T-helper 2 cell (primary cell): ENCODE measurements around the gene KLHL14.

Experiments
- DNase-seq, 5 experiments: peaks; one replicate each; pipeline versions ENCODE4 v3.0.0 to v3.0.0-alpha.2; 2012 to 2022

Gene KLHL14

DNA sequence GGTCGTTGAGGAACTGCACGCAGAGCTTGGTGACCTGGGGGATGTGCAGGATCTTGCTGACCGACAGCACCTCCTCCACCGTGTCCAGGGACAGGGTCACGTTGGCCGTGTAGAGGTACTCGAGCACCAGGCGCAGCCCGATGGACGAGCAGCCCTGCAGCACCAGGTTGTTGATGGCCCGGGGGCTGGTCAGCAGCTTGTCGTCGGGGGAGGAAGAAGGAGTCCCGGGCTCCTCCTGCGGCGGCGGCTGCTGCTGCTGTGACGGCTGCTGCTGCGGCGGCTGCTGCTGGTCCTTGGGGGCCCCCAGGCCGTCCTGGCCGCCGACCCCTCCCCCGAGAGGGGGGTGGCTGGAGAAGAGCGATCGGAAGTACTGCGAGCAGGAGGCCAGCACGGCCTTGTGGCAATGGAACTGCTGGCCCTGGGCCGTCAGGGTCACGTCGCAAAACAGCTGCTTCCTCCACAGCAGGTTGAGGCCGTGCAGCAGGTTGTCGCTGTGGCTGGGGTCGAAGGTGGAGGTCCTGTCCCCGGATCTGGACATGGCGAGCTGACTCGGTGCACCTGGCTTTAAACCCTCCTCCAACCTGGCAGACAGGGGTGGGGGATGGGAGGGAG, 2.7 kb downstream of the KLHL14 start:
- no peak for DNase-seq

DNA sequence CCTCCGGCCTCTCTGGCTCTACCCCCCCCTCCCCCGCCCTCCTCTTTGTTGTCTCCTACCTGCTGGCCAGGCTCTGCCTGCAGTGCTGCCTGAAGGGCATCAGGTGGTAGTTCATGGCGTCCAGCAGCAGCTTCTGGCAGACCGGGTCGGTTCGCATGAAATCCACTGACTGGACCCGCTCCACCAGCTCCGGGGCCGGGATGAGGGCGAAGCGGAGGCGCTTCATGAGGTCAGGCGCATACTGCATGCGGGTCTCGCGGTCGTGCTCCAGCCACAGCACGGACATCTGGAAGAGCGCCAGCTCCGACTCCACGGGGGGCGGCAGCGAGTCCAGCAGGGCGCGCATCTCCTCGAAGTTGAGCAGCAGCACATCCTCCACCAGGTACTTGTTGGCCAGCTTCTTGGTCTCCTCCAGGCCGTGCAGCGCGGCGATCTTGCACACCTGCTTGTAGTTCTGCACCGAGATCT, 3.2 kb downstream of the KLHL14 start:
- no peak for DNase-seq

DNA sequence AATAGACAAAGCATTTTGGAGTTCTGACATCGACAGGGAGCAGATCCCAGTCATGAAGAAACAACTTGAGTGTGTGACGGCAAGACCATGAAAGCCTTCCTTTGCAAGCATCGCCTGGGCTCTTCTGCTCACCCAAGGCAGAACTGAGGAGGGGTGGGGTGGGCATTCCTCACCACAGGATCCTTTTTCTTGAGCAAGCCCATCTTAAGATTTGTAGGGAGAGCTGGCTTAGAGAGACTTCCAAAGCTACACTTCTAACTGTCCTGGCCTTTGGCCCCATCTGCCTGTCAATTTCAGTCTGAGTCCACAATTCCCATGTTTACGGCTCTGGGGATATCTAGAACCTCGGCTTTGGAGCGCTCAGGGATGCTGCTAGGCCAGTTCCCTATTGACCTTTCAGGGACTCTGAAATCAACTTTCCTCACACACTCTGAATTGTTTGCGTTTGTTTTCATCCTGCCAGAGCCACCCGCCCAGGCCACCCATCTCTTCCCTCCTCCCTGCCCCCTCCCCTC, 3.7 kb downstream of the KLHL14 start:
- no peak for DNase-seq

DNA sequence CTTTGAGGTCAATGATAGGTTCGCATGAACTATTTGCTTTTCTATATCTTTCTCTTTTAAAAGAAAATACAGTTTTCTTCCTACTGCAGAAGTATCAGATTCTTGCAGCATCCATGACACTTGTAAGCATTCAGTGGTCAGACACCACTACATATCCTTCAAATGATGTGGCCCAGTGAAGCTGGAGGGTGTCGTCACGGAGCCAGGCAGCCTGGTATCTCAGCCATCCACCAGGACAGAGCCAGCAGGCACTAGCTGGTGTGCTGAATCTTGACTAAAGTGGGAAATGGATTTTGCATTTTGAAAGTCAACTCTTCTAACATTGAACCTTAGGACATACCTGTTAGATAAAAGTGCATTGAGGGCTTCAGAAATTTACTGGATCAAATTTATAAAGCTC, 5.4 kb downstream of the KLHL14 start:
- no peak for DNase-seq

DNA sequence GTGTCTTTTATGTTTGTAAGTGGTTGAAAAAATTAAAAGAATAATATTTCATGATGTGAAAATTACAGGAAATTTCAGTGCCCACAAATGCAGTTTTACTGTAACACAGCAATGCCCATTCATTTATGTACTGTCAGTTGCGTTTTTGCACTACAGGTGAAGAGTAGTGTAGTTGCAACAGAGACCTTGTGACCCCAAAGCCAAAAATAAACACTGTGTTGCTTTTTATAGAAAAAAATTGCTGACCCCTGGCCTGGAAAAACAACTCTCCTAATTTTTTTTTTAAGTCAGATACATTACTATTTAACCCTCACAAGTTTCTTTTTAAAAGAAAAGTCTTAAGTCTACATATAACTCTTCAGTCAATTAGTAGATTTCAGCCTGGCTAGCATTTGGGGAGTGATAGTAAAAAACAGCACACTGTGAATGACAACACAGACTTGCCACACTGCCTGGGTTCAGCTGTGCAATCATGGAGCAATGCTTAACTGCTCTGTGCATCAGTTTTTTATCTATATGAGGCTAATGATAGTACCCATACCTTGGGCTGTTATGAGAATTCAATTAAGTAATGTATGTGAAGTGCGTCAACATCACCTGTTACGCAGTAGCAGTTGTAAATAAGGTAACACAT, 8.1 kb downstream of the KLHL14 start:
- no peak for DNase-seq

DNA sequence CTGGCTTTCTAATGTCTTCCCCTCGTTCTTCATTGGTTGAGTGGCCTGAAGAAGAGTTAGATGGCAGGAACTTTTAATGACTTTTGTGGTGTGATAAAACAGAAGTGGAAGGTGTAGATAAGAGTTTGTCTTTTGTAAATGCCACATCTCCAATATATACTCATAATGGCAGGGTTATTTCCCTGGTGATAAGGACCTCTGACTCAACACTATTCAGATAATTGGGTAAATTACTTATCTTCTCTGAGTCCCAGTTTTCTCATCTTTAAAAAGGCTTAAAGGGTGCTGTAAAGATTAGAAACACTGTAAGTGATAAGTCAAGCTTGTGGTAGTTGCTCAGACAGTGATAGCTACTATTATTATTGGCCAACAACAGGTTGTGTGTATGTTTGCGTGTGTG, 9.5 kb downstream of the KLHL14 start:
- no peak for DNase-seq

DNA sequence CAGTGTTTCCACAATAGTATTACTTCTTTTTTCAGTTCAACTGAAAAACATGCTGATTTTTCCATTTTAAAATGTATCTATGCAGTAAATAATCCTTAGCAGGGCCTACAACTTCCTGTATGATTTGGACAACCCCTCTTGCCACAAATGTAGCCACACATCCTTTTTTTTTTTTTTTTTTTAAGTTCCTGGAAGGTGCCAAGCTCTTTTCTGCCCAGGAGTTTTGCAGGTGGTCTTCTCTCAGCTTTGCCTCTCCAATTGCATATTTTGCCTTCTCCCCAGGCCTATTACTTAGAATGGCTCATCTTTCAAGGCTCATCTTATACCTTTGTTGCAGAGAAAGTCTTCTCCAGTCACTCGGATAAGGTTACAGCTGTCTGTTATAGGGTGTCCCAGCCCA, 11.6 kb downstream of the KLHL14 start:
- DNase-seq: no peak

DNA sequence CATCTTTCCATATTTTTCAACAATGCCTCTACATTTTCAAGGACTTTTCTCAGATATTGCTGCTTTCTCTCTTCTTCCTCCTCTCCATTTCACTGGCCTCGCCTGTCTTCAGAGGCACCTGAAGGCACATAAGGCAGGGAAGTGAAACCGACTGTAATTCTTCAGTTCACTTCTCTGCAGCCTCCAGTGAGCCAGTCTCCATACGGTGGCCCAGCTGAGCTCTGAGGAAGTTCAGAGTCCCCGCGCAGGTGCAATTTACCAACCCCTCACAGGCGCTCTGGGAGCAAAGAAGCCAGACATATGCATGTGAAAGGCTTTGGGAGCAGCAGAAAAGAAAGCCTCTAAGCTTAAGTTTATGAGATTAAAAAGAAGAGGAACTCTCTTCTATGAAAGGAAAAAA, 12.4 kb downstream of the KLHL14 start:
- no peak for DNase-seq

DNA sequence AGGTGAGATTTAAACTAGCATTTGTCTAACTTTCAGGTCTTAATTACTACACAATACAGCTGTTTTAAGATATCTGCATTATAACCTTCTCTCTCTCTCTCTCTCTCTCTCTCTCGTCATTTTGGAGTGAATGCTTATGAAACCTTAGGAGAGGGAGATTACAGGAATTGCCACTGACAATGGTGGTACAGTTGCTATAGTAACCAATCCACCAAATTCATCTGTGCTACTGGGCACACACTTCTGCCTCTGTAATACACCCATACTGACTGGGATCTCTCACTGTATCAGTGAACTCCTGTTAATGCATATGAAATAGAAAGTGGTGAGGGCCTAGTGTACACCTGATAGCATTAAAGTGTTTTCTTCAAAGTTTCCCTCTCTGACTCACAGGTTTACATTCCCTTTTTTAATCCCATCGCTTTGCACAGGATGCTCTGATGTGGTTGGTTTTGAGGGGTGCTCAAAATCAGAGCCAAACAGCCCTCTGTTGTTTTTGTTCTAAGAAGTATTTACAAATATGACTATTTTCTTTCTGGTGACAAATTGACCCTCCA, 13.1 kb downstream of the KLHL14 start:
- DNase-seq: no peak

DNA sequence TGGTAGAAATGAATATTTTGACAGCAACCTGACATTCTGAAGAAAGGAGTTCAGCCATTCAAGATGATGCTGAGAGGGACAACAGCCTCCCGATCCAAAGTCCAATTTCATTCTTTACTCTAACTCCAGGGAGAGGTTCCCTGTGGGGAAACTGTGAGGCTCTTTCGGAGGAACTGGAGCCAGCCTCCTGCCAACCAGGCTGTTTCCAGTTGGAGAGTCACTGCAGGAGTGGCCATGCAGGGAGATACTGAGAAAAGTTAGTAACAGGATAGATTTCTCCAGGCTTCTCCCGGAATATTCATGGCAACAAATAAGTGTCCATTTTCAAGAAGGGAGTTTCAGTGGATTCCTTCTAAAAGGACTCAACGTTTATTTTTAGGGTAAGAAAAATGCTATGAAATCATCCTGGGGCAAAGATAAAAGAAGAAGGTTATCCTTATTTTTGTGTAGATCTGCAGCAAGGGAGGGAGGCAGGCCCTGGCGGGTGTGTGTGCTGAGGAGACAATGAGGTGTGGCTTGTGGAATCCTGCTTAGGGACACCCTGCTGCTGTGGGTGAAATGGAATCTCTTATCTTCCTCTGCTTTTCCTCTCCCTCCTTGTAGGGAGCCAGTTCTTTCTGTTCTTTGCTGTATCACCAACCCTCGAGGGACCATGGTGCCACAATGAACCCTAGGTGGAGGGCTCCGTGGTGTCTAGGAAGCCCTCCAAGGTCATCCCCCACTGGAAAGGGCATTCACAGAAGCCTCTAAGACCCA, 18.1 kb downstream of the KLHL14 start:
- no peak for DNase-seq

DNA sequence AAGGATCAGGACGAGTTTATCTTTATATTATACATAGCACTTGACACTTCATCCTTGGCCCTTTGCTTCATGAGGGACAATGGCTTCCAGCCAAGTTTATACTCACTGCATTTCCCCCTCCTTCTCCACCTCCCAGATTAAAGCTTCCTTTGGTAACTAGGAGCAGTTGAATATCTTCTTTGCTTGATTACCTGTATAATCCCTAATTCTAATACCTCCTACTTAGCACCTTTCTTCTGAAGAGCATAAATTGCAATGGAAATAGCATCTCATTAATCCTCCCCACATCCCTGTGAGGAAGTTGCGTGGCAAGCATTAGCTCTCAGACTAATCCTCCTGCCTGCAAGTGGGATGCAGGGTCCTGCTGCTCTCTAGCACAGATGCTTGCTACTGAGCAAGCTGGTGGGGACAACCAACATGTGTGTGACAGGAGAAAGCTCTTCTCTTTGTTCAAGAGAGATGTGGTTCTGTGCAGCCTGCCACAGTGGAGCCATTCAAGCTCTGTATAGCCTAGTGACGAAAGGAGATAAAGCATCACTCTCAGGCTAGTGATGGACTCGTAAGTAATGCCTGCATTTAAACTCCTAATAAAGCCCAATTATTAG, 19.1 kb downstream of the KLHL14 start:
- no peak for DNase-seq

DNA sequence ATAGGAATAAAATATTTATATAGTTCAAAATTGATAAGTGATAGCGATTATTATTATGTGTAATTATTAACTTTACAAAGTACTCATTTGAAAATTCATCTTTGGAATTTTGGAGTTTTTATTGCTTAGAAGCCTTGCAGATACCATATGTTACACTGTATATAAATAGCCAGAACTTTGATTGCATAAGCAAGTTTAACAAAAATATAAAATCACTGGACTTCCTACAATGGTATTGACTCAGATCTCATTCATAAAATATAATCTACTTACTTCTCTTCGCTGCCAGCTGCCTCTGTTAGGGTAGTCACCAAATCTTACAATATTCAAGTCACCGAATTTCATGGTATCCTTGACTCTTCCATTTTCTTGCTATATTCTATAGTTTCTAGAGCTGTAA, 22.5 kb downstream of the KLHL14 start:
- DNase-seq: no peak

DNA sequence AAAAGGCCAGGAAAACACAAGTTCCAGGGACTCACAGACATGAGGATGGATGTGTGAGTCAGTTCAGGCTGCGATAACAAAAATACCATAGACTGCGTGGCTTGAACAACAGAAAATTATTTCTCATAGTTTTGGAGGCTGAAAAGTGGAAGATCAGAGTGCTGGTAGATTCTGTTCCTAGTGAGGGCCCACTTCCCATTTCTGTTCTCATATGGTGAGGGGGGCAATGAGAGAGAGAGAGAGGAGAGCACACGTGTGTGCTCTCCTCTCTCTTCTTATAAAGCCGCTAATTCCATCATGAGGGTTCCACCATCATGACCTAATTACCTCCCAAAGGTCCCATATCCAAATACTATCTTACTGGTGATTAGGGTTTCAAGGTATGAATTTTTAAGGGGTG, 23.0 kb downstream of the KLHL14 start:
- DNase-seq: no peak

DNA sequence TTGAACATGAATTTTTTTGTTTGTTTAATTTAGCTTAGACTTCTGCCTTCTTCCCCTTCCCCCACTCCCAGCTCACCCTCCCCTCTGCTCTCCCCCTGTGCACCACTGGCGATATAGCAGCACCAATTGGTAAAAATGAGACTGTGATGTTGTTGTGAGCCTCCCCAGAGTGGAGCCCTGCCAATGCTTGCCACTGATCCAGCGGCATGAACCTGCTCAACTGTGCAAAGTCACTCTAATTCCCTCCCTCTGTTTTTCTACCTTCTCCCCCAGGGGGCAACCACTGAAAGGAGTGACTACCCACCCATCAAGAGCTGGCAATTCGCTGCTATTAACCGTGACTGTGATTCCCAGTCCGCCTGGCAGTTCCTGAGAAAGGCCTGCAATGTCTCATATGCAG, 30.2 kb downstream of the KLHL14 start:
- DNase-seq: no peak

DNA sequence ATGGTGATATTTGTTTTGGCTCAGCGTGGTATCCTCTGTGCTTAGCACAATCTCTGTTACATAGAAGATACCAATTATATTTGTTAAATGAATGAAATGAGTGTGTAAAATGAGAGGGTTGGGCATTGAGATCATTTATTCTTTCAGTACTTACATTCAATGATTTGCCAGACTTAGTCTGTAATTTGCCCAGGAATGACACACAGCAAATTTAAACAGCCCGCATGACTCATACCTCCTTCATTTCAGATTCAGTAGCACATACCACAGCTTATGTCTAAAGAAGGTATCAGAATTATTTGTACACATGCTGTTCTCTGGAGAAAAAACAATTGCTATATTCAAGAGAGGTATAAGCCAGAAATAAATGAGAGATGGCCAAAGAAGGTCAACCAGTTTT, 37.0 kb downstream of the KLHL14 start:
- no peak for DNase-seq

DNA sequence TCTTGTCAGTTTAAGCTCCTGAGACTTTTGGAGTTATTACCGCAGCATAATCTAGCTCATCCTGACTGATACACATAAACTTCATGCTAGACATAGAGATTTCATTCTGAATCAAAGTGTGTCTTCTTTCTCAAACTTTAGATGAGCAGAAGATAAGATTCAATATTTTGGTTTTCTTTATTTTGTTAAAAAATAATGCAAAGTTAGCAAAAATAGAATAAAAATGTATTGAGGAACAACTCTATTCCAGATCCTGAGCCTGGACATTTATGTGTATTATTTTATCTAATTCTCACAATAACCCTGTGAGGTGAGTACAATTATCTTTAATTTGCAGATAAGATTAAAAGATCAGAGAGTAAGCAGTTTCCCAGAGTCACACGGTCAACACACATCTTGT, 38.4 kb downstream of the KLHL14 start:
- DNase-seq: no peak

DNA sequence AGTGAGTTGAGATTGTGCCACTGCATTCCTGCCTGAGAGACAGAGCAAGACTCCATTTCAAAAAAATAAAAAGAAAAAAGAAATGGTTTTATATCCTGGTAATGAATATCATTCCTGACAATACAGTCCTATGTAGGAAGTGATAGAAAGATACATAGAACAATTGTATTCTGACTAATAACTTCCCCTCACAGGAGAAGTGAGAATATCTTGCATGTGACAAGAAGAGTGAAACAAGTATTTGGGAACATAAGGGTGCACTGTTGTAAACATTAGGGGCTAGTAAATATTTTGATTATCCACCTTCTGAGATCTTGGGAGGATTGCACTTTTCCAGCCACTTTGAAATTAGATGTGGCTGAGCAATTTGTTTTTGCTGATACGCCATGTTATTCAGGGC, 40.7 kb downstream of the KLHL14 start:
- no peak for DNase-seq

DNA sequence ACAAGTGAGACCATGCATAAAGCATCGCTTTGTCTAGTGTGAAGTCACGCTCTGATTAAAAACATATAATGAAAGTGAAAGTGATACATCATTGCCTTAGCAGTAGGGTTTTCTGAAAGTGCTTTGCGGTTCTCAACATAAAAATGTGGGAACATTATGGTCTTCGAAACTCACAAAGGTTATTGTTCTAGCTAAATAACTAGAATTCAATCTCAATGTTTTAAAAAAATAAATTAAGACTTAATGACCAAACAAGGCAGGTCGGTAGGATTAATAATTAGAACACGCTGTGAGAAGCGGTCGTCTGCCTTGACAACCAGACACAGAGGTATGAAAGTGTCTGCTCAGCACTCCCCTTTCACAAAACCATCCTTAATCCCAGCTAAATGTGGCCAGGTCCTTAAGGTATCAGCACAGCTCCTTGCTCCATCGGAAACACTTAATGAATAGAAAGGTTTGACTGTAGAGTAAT, 42.2 kb downstream of the KLHL14 start:
- DNase-seq: peak in 1 of 5 experiments; percentile 54

DNA sequence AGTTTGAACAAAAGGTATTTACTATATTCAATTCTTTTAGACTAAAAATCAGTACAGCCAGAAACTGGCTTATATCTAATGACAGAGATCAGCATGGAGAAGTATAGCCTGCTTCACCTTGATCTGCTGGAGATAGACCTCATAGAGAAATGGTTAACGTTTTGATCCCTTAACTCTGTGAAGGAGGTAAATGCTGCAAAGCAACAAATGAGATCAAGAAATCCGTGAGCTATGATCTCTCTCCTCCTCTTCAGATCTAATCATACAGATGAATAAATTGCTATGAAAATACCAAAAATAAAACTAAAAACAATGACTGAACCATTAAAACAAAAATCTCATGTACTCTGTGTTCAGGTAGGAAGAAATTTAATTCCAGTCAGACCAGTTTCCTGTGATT, 42.8 kb downstream of the KLHL14 start:
- DNase-seq: no peak

DNA sequence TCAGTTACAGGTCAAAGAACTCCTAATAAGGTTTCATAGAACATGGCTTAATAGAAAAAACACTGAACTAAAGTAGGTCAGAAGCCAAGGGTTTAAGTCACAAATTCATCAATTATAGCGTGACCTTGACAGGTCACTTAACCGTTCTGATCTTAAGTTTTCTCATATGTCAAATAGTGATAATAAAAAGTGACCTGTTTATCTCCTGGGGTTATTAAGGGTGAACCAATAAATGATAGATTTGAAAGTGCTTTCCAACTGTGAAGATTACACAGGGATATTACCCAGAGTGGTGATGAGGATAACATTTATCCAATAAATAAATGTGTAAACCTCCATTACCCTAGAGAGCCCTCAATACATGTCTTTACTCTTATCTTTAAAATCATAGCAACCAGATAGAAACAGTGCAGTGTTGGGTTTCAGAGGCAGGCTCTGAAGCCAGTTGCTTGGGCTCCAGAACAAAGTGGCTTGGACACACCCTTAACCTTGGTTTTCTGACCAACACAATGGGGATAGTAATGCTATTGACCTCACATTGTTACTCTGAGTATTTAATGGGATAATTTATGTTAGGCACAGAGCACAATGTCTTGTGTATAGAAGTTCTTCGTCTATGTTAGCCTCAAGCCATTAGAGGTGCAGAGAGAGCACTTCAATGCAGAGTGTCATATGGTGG, 48.6 kb downstream of the KLHL14 start:
- DNase-seq: no peak

DNA sequence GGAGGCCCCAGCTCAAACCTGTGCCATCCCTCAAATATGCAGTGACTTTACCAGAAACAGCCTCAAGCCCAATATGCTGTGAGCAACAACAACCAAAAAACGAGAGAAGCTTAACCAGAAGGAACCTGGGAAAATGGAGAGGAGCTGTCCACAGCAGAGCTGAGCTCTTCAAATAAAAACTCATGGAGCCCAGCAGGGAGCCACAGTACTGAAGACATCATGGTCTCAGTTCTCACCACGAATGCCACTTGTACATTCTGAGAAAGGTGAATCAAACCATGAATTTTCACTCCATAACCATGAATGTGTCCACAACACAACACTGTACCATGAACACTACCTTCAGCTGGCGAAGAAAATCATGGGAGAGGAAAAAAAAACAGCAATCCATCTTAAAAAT, 50.5 kb downstream of the KLHL14 start:
- no peak for DNase-seq

DNA sequence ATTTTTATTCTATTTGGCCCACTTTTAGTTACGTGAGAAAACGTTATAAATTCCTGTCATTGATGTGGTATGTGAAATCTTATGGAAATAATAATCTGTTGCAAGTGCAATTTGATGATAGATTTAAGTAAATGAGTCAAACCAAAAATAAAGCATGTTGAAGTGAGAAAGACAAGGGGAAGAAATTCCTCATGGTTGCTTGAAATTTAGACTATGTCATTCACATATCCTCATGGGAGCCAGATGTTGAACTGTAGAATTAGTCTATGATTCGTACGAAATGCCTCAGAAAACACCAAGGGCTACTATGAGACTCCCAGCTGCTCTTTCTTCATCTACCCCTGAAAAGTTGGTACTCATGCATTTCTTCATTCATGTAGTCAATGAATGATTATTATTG, 55.7 kb downstream of the KLHL14 start:
- DNase-seq: no peak
